WTC11 (cell line): ENCODE data around the gene SYNM. TPM values are rescaled to one million over a fixed set of nuclear protein-coding genes. Genes with fewer than 3 reads are reported as not detected.

Experiments
- ATAC-seq: fragments of 200-7000 bp; cut with Tn5 transposase; 2 replicates; pipeline ENCODE4 v1.10.0; 2021; ENCODE audit warnings: mild to moderate bottlenecking, moderate library complexity
- CTCF ChIA-PET: fragments of 300-600 bp; sonication (Branson Sonifier 250); formaldehyde crosslinking; loops from one replicate; lab custom pipeline; 2021; ENCODE audit warnings: antibody characterized with exemption; lab: Charles Lee
- POLR2A ChIA-PET: fragments of 350-600 bp; sonication (Branson Sonifier 250); formaldehyde crosslinking; loops from one replicate; lab custom pipeline; 2021; ENCODE audit warnings: antibody characterized with exemption; lab: Charles Lee
- DNase-seq: peaks from one replicate; pipeline ENCODE4 v3.0.0; 2021; ENCODE audit warnings: low spot score
- H3K27ac Mint-ChIP-seq: 2 replicates; pipeline ENCODE4 v1.8.0; 2021; ENCODE audit warnings: mixed read lengths
- H3K27me3 Mint-ChIP-seq: 2 replicates; pipeline ENCODE4 v1.8.0; 2021; ENCODE audit warnings: low read depth, mild to moderate bottlenecking, moderate library complexity, mixed read lengths
- H3K36me3 Mint-ChIP-seq: 2 replicates; pipeline ENCODE4 v1.8.0; 2021; ENCODE audit warnings: mixed read lengths
- H3K4me1 Mint-ChIP-seq: 2 replicates; pipeline ENCODE4 v1.8.0; 2022; ENCODE audit warnings: mixed read lengths
- H3K4me3 Mint-ChIP-seq: 2 replicates; pipeline ENCODE4 v1.8.0; 2021; ENCODE audit warnings: mild to moderate bottlenecking, moderate library complexity, mixed read lengths
- H3K9me3 Mint-ChIP-seq: 2 replicates; pipeline ENCODE4 v1.8.0; 2021; ENCODE audit warnings: mixed read lengths
- CREM ChIP-seq: sonication (generic); formaldehyde crosslinking; IDR thresholded peaks from 2 replicates; pipeline ENCODE4 v1.8.1; 2022; ENCODE audit warnings: mild to moderate bottlenecking, missing genetic modification reagents, moderate library complexity
- ELF4 ChIP-seq: sonication (generic); formaldehyde crosslinking; IDR thresholded peaks from 2 replicates; pipeline ENCODE4 v1.8.1; 2022; ENCODE audit warnings: low read depth, mild to moderate bottlenecking, moderate library complexity, missing genetic modification reagents
- ETV6 ChIP-seq: sonication (generic); formaldehyde crosslinking; IDR thresholded peaks from 2 replicates; pipeline ENCODE4 v1.8.1; 2022; ENCODE audit warnings: mild to moderate bottlenecking, missing genetic modification reagents
- FOXK1 ChIP-seq: sonication (generic); formaldehyde crosslinking; IDR thresholded peaks from 2 replicates; pipeline ENCODE4 v1.8.0; 2022; ENCODE audit warnings: mild to moderate bottlenecking, moderate library complexity, missing genetic modification reagents
- GTF2I ChIP-seq: fragments of 250-450 bp; sonication (Bioruptor Pico); conservative IDR thresholded peaks from 2 replicates; pipeline ENCODE4 v1.4.0; 2021; ENCODE audit warnings: mild to moderate bottlenecking
- IRF2 ChIP-seq: sonication (generic); formaldehyde crosslinking; IDR thresholded peaks from 2 replicates; pipeline ENCODE4 v1.8.0; 2022; ENCODE audit warnings: low read depth, missing genetic modification reagents, borderline replicate concordance
- MYBL2 ChIP-seq: sonication (generic); formaldehyde crosslinking; IDR thresholded peaks from 2 replicates; pipeline ENCODE4 v1.8.1; 2023; ENCODE audit warnings: mild to moderate bottlenecking, moderate library complexity, missing genetic modification reagents
- NFATC4 ChIP-seq: fragments of 250-450 bp; sonication (Bioruptor Pico); IDR thresholded peaks from 2 replicates; pipeline ENCODE4 v1.9.0; 2021; ENCODE audit warnings: mild to moderate bottlenecking
- NR3C1 ChIP-seq: sonication (generic); formaldehyde crosslinking; conservative IDR thresholded peaks from 2 replicates; pipeline ENCODE4 v1.8.1; 2023; ENCODE audit warnings: low read depth, mild to moderate bottlenecking, missing genetic modification reagents
- TCF7 ChIP-seq: sonication (generic); formaldehyde crosslinking; IDR thresholded peaks from 2 replicates; pipeline ENCODE4 v1.8.0; 2022; ENCODE audit warnings: mild to moderate bottlenecking, low read depth, missing genetic modification reagents, moderate library complexity
- ZNF232 ChIP-seq: sonication (generic); formaldehyde crosslinking; IDR thresholded peaks from 2 replicates; pipeline ENCODE4 v1.8.0; 2022; ENCODE audit warnings: mild to moderate bottlenecking, missing genetic modification reagents
- ZNF423 ChIP-seq: fragments of 250-450 bp; sonication (Bioruptor Pico); IDR thresholded peaks from 2 replicates; pipeline ENCODE4 v2.1.2; 2022; ENCODE audit warnings: mild to moderate bottlenecking, moderate library complexity
- ZNF671 ChIP-seq: fragments of 250-450 bp; sonication (Bioruptor Pico); IDR thresholded peaks from 2 replicates; pipeline ENCODE4 v1.8.0; 2021; ENCODE audit warnings: mild to moderate bottlenecking
- total RNA-seq: library from RNA; stranded (reverse); gene quantifications from 3 replicates; pipeline ENCODE4 v1.2.3, GENCODE V29; 2021
- TF ChIP-seq, protein P1 (sequence below): fragments of 200-600 bp; IDR thresholded peaks from 2 replicates; pipeline ENCODE4 v1.8.0; 2022; ENCODE audit warnings: antibody characterized with exemption
- TF ChIP-seq, protein P2 (sequence below): sonication (generic); formaldehyde crosslinking; IDR thresholded peaks from 2 replicates; pipeline ENCODE4 v1.8.0; 2022; ENCODE audit warnings: mild to moderate bottlenecking, missing genetic modification reagents
- TF ChIP-seq, protein P3 (sequence below): sonication (generic); formaldehyde crosslinking; conservative IDR thresholded peaks from 2 replicates; pipeline ENCODE4 v1.8.1; 2023; ENCODE audit warnings: mild to moderate bottlenecking, low read depth, missing genetic modification reagents, moderate library complexity
- TF ChIP-seq, protein P4 (sequence below): sonication (generic); formaldehyde crosslinking; IDR thresholded peaks from 2 replicates; pipeline ENCODE4 v1.8.1; 2022; ENCODE audit warnings: mild to moderate bottlenecking, missing genetic modification reagents, moderate library complexity, borderline replicate concordance
- TF ChIP-seq, protein P5 (sequence below): fragments of 250-450 bp; sonication (Bioruptor Pico); IDR thresholded peaks from 2 replicates; pipeline ENCODE4 v1.9.0; 2021; ENCODE audit warnings: mild to moderate bottlenecking

The SYNM gene
- total RNA-seq, 1 experiment from 2014 or later: 2.2 TPM

DNA sequence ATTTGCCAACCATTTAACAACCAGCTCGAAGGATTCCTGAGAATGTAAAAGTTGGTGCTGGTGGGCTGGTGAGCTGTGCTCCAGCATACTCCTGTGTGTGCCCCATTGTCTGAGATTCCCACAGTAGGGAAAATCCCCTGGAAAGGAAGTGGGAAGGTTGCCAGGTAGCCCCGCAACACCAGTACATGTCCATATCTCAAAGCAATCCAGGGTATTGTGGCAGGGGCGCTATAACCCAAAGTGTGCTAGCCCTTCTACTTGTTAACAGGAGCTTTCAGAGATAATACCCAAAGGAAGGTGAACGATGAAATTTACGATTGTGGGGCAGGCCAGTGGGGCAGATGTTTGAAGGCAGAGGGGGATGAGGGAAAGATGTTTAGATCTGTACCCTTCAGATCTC, 42.7 kb upstream of the SYNM start:
- DNase-seq (no peak), ATAC-seq (no peak)
- H3K9me3 Mint-ChIP-seq: no peaks in the 10 kb centered on the region
- H3K27ac Mint-ChIP-seq: no peak overlapping the region
- TF ChIP-seq MYBL2 (CRISPR knock-in tag): no peak
- TF ChIP-seq, protein P1, sequence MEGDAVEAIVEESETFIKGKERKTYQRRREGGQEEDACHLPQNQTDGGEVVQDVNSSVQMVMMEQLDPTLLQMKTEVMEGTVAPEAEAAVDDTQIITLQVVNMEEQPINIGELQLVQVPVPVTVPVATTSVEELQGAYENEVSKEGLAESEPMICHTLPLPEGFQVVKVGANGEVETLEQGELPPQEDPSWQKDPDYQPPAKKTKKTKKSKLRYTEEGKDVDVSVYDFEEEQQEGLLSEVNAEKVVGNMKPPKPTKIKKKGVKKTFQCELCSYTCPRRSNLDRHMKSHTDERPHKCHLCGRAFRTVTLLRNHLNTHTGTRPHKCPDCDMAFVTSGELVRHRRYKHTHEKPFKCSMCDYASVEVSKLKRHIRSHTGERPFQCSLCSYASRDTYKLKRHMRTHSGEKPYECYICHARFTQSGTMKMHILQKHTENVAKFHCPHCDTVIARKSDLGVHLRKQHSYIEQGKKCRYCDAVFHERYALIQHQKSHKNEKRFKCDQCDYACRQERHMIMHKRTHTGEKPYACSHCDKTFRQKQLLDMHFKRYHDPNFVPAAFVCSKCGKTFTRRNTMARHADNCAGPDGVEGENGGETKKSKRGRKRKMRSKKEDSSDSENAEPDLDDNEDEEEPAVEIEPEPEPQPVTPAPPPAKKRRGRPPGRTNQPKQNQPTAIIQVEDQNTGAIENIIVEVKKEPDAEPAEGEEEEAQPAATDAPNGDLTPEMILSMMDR: no peak
- no peak for TF ChIP-seq ETV6 (CRISPR knock-in tag)
- TF ChIP-seq, protein P2, sequence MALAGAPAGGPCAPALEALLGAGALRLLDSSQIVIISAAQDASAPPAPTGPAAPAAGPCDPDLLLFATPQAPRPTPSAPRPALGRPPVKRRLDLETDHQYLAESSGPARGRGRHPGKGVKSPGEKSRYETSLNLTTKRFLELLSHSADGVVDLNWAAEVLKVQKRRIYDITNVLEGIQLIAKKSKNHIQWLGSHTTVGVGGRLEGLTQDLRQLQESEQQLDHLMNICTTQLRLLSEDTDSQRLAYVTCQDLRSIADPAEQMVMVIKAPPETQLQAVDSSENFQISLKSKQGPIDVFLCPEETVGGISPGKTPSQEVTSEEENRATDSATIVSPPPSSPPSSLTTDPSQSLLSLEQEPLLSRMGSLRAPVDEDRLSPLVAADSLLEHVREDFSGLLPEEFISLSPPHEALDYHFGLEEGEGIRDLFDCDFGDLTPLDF (CRISPR knock-in tag): no peak
- no peak for TF ChIP-seq ZNF671 (CRISPR knock-in tag)
- TF ChIP-seq, protein P3, sequence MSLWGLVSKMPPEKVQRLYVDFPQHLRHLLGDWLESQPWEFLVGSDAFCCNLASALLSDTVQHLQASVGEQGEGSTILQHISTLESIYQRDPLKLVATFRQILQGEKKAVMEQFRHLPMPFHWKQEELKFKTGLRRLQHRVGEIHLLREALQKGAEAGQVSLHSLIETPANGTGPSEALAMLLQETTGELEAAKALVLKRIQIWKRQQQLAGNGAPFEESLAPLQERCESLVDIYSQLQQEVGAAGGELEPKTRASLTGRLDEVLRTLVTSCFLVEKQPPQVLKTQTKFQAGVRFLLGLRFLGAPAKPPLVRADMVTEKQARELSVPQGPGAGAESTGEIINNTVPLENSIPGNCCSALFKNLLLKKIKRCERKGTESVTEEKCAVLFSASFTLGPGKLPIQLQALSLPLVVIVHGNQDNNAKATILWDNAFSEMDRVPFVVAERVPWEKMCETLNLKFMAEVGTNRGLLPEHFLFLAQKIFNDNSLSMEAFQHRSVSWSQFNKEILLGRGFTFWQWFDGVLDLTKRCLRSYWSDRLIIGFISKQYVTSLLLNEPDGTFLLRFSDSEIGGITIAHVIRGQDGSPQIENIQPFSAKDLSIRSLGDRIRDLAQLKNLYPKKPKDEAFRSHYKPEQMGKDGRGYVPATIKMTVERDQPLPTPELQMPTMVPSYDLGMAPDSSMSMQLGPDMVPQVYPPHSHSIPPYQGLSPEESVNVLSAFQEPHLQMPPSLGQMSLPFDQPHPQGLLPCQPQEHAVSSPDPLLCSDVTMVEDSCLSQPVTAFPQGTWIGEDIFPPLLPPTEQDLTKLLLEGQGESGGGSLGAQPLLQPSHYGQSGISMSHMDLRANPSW (CRISPR knock-in tag): no peak
- no peak for TF ChIP-seq CREM (CRISPR knock-in tag)
- TF ChIP-seq ELF4 (CRISPR knock-in tag): no peak
- no peak for TF ChIP-seq IRF2
- TF ChIP-seq ZNF232 (CRISPR knock-in tag): no peak
- no peak for TF ChIP-seq TCF7 (CRISPR knock-in tag)
- TF ChIP-seq GTF2I: no peak
- TF ChIP-seq FOXK1 (CRISPR knock-in tag): no peak
- peaks cover 35% of the 10 kb centered on the region for H3K27me3 Mint-ChIP-seq
- no peaks in the 10 kb centered on the region for H3K36me3 Mint-ChIP-seq
- ChIA-PET CTCF (interaction anchor here (1.1 to 3.7 kb wide), 4 partner anchors 11 to 634 kb away, joined by 3 to 12 read pairs (median 4); no protein-coding TSS in a partner anchor), POLR2A (no interaction called here)
- no peaks in the 10 kb centered on the region for H3K4me1 Mint-ChIP-seq
- no peak overlapping the region for H3K4me3 Mint-ChIP-seq

DNA sequence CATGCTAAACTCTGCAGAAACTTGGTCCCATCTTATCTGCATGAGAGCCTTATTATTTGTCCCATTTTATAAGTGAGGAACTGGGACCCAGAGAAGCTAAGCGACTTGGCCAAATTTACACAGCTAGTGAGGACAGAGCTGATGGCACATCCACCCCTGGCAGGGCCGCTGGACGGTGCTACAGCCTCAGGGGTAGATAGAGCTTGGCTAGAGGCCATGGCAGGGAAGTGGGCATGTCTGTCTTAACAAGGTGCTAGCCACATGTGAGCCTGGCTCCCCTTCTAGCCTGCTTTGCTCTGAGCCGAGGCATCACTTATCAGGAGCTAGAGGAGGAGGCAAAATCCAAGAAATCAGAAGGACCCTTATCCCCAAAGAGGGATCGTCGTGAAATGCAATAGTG, 36.7 kb upstream of the SYNM start:
- TF ChIP-seq ETV6 (CRISPR knock-in tag) (no peak), TCF7 (CRISPR knock-in tag) (no peak), ZNF671 (CRISPR knock-in tag) (no peak), FOXK1 (CRISPR knock-in tag) (no peak), NFATC4 (CRISPR knock-in tag) (no peak), NR3C1 (CRISPR knock-in tag) (no peak), ZNF232 (CRISPR knock-in tag) (no peak), ZNF423 (CRISPR knock-in tag) (no peak)
- TF ChIP-seq, protein P3 (CRISPR knock-in tag): no peak
- TF ChIP-seq, protein P4, sequence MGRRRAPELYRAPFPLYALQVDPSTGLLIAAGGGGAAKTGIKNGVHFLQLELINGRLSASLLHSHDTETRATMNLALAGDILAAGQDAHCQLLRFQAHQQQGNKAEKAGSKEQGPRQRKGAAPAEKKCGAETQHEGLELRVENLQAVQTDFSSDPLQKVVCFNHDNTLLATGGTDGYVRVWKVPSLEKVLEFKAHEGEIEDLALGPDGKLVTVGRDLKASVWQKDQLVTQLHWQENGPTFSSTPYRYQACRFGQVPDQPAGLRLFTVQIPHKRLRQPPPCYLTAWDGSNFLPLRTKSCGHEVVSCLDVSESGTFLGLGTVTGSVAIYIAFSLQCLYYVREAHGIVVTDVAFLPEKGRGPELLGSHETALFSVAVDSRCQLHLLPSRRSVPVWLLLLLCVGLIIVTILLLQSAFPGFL: no peak
- TF ChIP-seq, protein P5, sequence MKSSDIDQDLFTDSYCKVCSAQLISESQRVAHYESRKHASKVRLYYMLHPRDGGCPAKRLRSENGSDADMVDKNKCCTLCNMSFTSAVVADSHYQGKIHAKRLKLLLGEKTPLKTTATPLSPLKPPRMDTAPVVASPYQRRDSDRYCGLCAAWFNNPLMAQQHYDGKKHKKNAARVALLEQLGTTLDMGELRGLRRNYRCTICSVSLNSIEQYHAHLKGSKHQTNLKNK (CRISPR knock-in tag): no peak

More for the DNA sequence above, 36.7 kb upstream of the SYNM start:
- H3K27me3 Mint-ChIP-seq: peaks cover 10% of the 10 kb centered on the region; the same call in 1 of the 2 replicates
- ATAC-seq: no peak
- no peaks in the 10 kb centered on the region for H3K9me3 Mint-ChIP-seq
- POLR2A ChIA-PET: no interaction called here
- H3K4me3 Mint-ChIP-seq: no peak overlapping the region
- DNase-seq: no peak
- CTCF ChIA-PET: interaction anchor here (1.0 to 1.2 kb wide), 3 partner anchors 8 to 549 kb away, joined by 3 to 4 read pairs (median 3); no protein-coding TSS in a partner anchor
- H3K4me1 Mint-ChIP-seq: peaks cover 5% of the 10 kb centered on the region
- H3K36me3 Mint-ChIP-seq: no peaks in the 10 kb centered on the region
- no peak overlapping the region for H3K27ac Mint-ChIP-seq
